Spinal cord (tissue), 10 donors: ENCODE data around the gene SPTAN1. TPM values are rescaled to one million over a fixed set of nuclear protein-coding genes. Genes with fewer than 3 reads are reported as not detected.

ENCODE experiments used
- DNase-seq, 6 donors: peaks; one replicate each; pipeline versions ENCODE4 v3.0.0 to v3.0.0-alpha.2; 2013 to 2015; ENCODE audit warnings: low spot score in 6 of 6, low read depth in 4 of 6
- H3K27ac ChIP-seq: one replicate; pipeline ENCODE4 v1.5.1; 2013; ENCODE audit warnings: low read depth, low read length, control low read depth
- H3K27me3 ChIP-seq: one replicate; pipeline ENCODE4 v1.6.1; 2013; ENCODE audit warnings: low read length; ENCODE audit not compliant: control insufficient read depth, insufficient read depth
- H3K36me3 ChIP-seq: one replicate; pipeline ENCODE4 v1.6.1; 2013; ENCODE audit warnings: low read length; ENCODE audit not compliant: control insufficient read depth, insufficient read depth
- H3K4me1 ChIP-seq: one replicate; pipeline ENCODE4 v1.6.1; 2013; ENCODE audit warnings: low read length; ENCODE audit not compliant: control insufficient read depth, insufficient read depth
- H3K4me3 ChIP-seq: one replicate; pipeline ENCODE4 v1.5.1; 2013; ENCODE audit warnings: low read depth, low read length, control low read depth
- H3K9me3 ChIP-seq: one replicate; pipeline ENCODE4 v1.6.1; 2013; ENCODE audit warnings: low read length; ENCODE audit not compliant: control insufficient read depth, insufficient read depth
- WGBS: methylation state at CpG from one replicate; pipeline ENCODE4 v1.1.5; 2013; ENCODE audit warnings: missing lambda C conversion rate; ENCODE audit not compliant: insufficient coverage; 5-methylcytosine and 5-hydroxymethylcytosine counted together
- polyA plus RNA-seq, 2 donors: library from polyadenylated mRNA; unstranded; fragments of 120-200 nt; gene quantifications; one replicate each; pipeline ENCODE4 v1.2.1, GENCODE V29; 2013; ENCODE audit not compliant: insufficient read length in 2 of 2
- total RNA-seq, 2 donors: library from RNA; depleted of rRNA in 1 of 2; stranded (reverse); fragments of 120-200 nt in 1 of 2; fragments of >200 nt in 1 of 2; gene quantifications; one replicate each; pipeline versions ENCODE4 v1.2.3 to v1.2.4, GENCODE V29; 2013 to 2014
- donor health status: healthy.

Gene SPTAN1
- total and polyA plus RNA-seq, 4 donors: 523 to 1,193 (median 876) TPM

GRCh38 chr9:128633601-128634000, 81.2 kb downstream of the SPTAN1 start:
- DNase-seq: no peak
- Histone ChIP-seq H3K4me1 (peaks cover 20% of the 10 kb centered on the region), H3K9me3 (no peaks in the 10 kb centered on the region), H3K4me3 (no peak overlapping the region), H3K36me3 (peaks cover 94% of the 10 kb centered on the region), H3K27me3 (no peaks in the 10 kb centered on the region), H3K27ac (no peak overlapping the region)
- WGBS: 84% methylated on average over 7 of the region's 11 CpGs

DNA sequence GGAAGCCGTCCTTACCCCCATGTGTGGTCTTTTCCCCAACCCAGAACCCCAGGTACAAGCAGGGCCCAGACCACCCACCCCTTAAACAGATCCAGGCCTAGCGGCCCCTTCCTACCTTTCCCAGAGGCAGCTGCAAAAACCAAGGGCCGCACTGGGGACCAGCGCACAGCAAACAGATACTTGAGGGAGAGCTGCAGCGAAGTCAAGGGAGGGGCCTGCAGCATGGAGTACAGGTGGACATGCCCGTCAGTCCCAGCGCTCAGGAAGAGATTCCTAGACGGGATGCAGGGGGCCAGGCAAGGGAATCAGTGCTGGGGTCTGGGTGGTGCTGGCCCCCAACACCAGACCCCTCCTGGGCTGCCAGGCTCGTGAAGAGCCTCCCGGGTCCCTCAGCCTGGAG, 81.7 kb downstream of the SPTAN1 start:
- 85% methylated on average over 8 of the region's 10 CpGs for WGBS

DNA sequence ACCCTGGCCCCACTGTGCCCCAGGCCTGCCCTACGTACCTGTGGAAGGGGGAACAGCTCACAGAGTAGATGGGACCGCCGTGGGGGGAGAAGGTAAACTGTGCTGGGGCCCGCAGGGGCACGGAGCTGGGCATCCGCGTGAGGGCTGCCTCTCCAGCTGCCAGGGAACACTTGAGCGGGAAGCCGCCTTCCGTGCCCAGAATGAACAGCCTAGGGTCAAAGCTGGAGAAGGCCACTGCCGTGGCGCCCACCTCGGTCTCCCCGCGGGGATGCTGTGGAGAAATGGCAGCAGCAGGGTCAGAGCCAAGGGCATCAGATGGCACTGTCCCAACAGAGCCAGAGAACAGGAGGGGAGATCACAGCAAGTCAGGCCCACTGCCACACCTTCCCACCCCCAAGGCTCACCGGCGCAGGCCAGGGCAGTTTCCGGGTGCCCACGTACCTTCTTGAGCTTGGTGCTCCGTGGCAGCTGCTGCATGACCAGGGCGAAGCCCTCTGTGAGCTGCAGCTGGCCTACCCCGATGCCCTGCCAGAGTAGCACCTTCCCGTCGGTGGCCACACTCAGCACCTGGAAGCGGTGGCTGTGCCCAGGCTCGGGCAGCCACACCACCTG, 82.4 kb downstream of the SPTAN1 start:
- Histone ChIP-seq H3K9me3 (no peaks in the 10 kb centered on the region), H3K27me3 (no peaks in the 10 kb centered on the region), H3K27ac (peak overlapping the region; percentile 40), H3K4me3 (no peak overlapping the region), H3K4me1 (peaks cover 19% of the 10 kb centered on the region), H3K36me3 (peaks cover 83% of the 10 kb centered on the region)
- DNase-seq: no peak
- 82% methylated on average over 25 of the region's 26 CpGs for WGBS

More for the DNA sequence above, 81.7 kb downstream of the SPTAN1 start:
- peaks cover 89% of the 10 kb centered on the region for H3K36me3 ChIP-seq
- no peak overlapping the region for H3K27ac ChIP-seq
- no peaks in the 10 kb centered on the region for H3K9me3 ChIP-seq
- no peaks in the 10 kb centered on the region for H3K27me3 ChIP-seq
- no peak overlapping the region for H3K4me3 ChIP-seq
- DNase-seq: no peak
- peaks cover 19% of the 10 kb centered on the region for H3K4me1 ChIP-seq

DNA sequence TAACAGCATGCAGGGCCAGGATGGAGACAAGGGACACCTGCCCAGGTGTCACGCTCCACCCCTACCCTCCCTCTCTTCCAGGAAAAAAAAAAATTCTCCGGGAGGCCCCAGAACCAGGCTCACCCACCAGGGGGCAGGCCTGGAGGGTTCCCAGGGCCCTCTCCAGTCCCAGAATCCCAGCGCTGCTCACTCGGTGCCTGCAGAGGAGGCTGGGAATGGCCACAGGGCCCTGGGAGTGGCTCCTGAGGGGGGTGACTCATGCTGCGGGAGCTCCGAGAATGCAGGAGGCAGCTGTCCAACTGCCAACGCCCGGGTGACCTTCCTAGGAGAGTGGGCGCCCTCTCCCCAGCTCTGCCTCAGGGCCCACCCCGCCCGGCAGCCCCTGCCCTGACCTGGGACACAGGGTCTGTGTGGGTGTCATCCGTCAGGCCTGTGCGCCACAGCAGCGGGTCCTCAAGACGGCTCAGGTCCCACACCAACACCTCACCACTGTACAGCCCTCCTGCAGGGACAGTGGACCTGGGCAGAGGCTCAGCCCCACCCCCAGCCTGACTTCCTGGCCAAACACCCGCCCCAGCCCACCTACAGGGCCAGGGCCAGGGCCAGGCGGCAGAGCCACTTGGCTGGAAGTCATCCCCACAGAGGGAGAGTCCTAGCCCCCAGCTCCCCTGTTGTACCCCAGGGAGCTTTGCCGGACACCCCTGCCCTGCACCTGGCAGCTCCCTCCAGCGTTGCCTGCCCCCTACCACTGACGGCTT, 83.1 kb downstream of the SPTAN1 start:
- peaks cover 81% of the 10 kb centered on the region for H3K36me3 ChIP-seq
- 57% methylated on average over 20 of the region's 20 CpGs for WGBS
- no peak overlapping the region for H3K4me3 ChIP-seq
- H3K4me1 ChIP-seq: peaks cover 19% of the 10 kb centered on the region
- DNase-seq: no peak
- H3K9me3 ChIP-seq: no peaks in the 10 kb centered on the region
- H3K27me3 ChIP-seq: no peaks in the 10 kb centered on the region
- H3K27ac ChIP-seq: peak overlapping the region; percentile 40

GRCh38 chr9:128636024-128636390, 83.6 kb downstream of the SPTAN1 start:
- no peaks in the 10 kb centered on the region for H3K27me3 ChIP-seq
- no peaks in the 10 kb centered on the region for H3K9me3 ChIP-seq
- no peak overlapping the region for H3K4me3 ChIP-seq
- H3K36me3 ChIP-seq: peaks cover 81% of the 10 kb centered on the region
- peaks cover 19% of the 10 kb centered on the region for H3K4me1 ChIP-seq
- 78% methylated on average over 16 of the region's 16 CpGs for WGBS
- no peak for DNase-seq
- peak overlapping the region; percentile 25 for H3K27ac ChIP-seq

- Histone ChIP-seq H3K27ac (no peak overlapping the region), H3K27me3 (no peaks in the 10 kb centered on the region), H3K36me3 (peaks cover 79% of the 10 kb centered on the region), H3K4me3 (no peak overlapping the region), H3K9me3 (no peaks in the 10 kb centered on the region), H3K4me1 (peaks cover 19% of the 10 kb centered on the region)
- no peak for DNase-seq
- WGBS: 82% methylated on average over 20 of the region's 20 CpGs
Measured at GRCh38 chr9:128636556-128637530, 84.5 kb downstream of the SPTAN1 start.

DNA sequence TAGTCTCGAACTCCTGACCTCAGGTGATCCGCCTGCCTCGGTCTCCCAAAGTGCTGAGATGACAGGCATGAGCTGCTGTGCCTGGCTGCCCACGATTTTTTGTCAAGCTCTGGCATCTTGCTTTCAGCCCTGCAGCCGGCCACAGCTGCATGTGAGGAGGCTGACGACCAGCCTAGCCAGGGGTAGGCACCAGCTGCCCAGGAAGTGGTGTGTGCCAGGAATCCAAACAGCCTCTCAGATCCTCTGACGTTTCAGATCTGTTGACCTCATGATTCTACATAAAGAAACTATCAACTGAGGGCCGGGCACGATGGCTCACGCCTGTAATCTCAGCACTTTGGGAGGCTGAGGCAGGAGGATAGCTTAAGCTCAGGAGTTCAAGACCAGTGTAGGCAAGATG, 85.3 kb downstream of the SPTAN1 start:
- H3K36me3 ChIP-seq: peaks cover 71% of the 10 kb centered on the region
- no peaks in the 10 kb centered on the region for H3K27me3 ChIP-seq
- H3K9me3 ChIP-seq: no peaks in the 10 kb centered on the region
- no peak overlapping the region for H3K27ac ChIP-seq
- H3K4me3 ChIP-seq: no peak overlapping the region
- DNase-seq: no peak
- 81% methylated on average over 5 of the region's 10 CpGs for WGBS
- peaks cover 19% of the 10 kb centered on the region for H3K4me1 ChIP-seq

DNA sequence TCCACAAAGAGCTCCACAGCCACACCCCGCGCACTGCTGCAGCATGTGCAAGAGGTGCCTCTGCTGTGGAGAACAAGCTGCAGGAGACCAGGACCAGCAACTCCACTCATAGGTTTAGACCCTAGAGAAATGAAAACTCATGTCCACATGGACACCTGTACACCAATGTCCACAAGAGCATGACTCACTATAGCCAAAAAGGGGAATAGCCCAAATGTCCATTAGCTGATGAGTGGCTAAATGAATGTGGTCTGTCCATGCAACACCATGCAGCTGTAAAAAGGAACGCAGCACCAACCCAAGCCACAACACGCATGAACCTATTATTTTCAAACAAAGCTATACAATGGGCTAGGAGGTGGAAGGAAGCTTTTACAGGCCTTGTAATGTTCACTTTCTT, 86.2 kb downstream of the SPTAN1 start:
- H3K4me1 ChIP-seq: peaks cover 19% of the 10 kb centered on the region
- no peak overlapping the region for H3K4me3 ChIP-seq
- H3K9me3 ChIP-seq: no peaks in the 10 kb centered on the region
- H3K27me3 ChIP-seq: no peaks in the 10 kb centered on the region
- peaks cover 63% of the 10 kb centered on the region for H3K36me3 ChIP-seq
- no peak overlapping the region for H3K27ac ChIP-seq
- DNase-seq: no peak
- WGBS: 96% methylated on average over 2 of the region's 4 CpGs

GRCh38 chr9:128640603-128641002, 88.2 kb downstream of the SPTAN1 start:
- WGBS: 93% methylated on average over 15 of the region's 18 CpGs

More at GRCh38 chr9:128640603-128641002, 88.2 kb downstream of the SPTAN1 start:
- Histone ChIP-seq H3K36me3 (peaks cover 51% of the 10 kb centered on the region), H3K4me1 (peaks cover 5% of the 10 kb centered on the region), H3K27ac (no peak overlapping the region), H3K9me3 (no peaks in the 10 kb centered on the region), H3K27me3 (no peaks in the 10 kb centered on the region), H3K4me3 (no peak overlapping the region)
- no peak for DNase-seq
